NCI-H2081 treated with DMSO at 0.1 percent for 48 hours (cell line): ENCODE results near the gene MICU1.

Experiments
- DNase-seq: peaks from one replicate; lab custom pipeline; 2025; lab: John Stamatoyannopoulos, UW

MICU1 gene

GRCh38 chr10:72626444-72626754, 520 bp upstream of the MICU1 start:
- no peak for DNase-seq

DNA sequence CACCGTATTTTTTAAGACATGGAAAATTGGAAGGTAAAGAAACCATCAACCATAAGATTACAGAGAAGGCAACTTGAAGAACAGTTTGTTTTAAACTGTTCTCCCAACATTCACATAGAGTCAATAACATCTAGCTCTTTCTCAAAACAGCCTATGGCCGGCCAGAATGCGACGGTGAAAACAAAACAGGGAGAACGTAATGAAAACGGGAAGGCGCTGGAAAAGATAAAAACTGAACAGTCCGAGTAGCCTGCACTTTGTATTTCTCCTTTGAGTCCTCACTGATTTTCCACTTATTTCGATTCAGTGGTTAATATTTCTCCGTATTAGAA, 637 bp downstream of the MICU1 start:
- no peak for DNase-seq

DNA sequence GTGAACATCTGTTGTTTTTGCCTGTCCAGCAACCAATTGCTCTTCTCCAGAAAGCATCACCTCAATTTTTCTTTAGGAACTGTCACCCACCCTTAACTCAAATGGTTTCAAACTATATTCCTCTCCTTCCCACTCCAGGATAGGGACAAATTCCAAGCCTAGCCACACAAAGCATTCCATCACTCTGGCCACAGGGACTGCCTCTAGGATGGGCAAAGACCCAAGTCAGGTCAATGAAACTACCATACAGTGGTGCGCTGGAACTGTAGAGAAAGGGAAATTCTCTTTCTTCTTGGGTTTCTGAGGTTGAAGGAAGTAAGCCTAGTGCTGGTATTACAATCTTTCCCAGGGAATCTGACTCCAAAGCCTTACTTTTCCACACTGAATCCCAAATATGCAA, 3.6 kb downstream of the MICU1 start:
- no peak for DNase-seq

GRCh38 chr10:72616716-72617115, 9.2 kb downstream of the MICU1 start:
- no peak for DNase-seq

GRCh38 chr10:72615970-72616369, 9.9 kb downstream of the MICU1 start:
- no peak for DNase-seq

DNA sequence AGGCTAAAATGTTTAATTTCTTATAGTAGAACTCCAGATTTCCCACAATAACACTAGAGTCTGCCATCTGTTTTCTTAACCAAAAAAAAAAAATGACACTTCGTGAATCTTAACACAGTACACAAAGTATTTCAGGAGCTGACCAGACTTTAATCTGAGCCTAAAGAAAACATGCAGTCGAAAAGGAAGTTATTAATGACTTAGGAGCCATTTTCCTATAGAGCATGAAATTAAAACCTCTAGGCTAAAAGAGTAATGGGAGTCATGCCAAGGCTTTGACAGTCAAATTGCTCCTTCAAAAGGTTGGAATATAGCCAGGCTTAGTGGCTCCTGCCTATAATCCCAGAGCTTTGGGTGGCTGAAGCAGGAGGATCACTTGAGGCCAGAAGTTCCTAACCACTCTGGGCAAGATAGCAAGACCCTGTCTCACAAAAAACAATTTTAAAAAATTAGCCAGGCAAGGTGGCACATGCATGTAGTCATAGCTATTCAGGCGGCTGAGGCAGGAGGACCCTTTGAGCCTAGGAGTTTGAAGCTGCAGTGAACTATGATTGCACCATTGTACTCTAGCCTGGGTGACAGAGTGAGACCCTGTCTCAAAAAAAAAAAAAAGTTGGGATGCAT, 13.6 kb downstream of the MICU1 start:
- peak; percentile 65 for DNase-seq

DNA sequence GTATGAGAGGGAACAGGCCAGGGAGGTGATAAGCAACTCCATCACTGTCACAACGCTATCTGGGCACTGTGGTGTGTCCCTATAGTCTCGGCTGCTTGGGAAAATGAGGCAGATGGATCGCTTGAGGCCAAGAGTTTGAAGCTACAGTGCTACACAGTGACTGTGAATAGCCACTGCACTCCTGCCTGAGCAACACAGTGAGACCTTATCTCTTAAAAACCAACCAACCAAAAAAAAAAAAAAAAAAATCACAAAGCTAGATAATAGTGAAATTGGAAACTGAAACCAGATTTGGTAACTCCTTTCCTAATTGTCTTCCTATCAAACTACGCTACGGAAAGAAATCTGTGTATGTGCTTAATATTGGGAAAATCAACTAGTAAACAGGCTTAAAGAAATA, 14.1 kb downstream of the MICU1 start:
- DNase-seq: no peak

DNA sequence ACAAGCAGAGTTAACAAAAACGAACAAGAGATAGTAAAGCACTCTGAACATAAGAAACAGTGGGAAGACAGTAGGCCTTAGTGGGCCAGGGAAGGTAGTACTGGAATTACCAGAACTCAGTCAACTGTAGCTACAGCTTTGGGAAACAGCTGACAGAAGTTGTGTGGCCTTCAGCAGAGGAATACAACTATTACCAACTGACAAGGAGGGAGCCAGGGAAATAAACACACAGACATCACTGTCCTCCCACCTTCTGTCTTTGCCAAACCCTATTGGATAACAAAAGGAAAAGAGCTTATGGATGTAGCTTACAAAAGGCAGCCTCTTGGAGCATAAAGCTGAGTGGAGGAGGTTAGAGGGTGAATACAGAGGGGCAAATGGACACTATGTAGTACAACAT, 15.4 kb downstream of the MICU1 start:
- no peak for DNase-seq

- no peak for DNase-seq
Observed at GRCh38 chr10:72605122-72605521, 20.8 kb downstream of the MICU1 start.

DNA sequence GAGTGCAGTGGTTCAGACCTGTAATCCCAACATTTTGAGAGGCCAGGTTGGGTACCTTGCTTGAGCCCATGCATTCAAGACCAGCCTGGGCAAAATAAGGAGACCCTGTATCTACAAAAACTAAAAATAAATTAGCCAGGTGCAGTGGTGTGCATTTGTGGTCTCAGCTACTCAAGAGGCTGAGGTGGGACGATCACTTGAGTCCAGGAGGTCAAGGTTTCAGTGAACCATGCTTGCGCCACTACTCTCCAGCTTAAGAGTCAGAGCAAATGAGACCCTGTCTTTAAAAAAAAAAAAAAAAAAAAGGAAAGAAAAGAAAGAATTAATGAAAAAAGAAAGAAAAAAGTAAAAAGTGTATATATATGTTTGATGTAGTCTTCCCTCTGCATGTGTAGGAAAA, 24.7 kb downstream of the MICU1 start:
- no peak for DNase-seq

DNA sequence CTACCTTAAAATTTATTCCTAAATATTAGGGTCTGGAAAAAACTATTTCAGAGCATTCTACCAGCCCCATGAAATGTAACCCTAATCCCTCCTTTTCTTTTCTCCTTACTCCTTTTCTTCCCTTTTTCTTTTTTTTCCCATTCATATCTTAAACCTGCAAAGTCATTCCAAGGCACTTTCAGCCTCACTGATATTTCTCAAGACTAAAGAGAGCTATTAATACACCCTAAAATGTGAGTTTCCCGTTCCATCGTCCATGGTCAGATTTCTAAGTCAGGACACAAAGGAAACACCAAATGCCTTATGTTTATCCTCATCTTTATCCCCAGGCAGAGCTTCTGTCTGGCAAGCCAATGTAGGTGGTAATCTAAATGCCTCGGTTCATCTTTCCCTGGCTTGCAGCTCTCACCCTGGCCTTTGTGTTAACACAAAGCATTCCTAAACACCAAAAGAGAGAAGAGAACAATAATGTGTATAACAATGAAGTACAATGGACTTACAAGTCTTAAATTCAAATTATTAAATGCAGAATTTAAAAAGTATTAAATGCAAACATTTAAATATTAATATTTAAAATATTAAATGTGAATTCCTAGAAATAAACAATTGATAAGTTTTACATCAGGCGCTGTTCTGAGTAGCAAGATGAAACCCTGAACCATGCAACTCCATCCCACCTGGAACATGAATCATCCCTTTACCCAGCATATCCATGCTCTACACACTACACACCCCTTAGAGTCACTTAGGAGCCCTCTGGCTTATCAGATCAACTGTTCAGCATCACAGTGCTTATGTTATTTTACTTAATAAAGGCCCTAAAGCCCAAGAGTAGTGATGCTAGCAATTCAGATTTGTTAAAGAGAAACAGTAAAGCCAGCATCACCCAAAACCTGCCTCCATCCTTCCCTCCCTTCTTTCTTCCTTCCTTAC, 26.8 kb downstream of the MICU1 start:
- DNase-seq: no peak

GRCh38 chr10:72597897-72598296, 28.0 kb downstream of the MICU1 start:
- no peak for DNase-seq

- no peak for DNase-seq
Observed at GRCh38 chr10:72595436-72595835, 30.4 kb downstream of the MICU1 start.

DNA sequence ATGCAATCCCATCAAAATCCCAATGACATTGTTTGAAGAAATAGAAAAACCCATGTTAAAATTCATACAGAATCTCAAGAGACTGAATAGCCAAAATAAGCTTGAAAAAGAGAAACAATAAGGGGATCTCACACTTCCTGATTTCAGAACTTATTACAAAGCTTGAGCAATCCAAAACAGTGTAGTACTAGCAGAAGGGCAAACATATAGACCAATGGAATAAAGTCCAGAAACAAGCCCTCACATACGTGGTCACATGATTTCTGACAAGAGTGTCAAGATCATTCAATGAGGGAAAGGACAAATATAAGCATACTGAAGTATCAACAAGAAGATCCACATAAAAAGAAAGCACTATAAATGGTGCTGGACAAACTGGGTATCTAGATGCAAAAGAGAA, 31.9 kb downstream of the MICU1 start:
- DNase-seq: no peak

DNA sequence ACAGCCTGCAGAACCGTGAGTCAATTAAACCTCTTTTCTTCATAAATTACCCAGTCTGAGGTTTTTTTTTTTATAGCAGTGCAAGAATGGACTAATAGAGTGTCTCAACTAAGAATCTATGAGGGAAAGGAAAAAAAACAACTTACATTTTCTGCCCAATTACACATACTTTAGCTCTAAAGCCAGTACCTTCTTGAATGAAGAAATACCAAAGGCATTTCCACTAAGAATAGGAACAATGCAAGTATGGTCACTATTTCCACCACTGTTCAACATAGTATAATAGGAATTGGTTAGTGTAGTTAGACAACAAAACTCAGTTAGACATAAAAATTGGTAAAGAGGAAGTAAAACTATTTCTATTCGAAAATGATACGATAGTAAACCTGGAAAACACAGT, 37.6 kb downstream of the MICU1 start:
- no peak for DNase-seq

DNA sequence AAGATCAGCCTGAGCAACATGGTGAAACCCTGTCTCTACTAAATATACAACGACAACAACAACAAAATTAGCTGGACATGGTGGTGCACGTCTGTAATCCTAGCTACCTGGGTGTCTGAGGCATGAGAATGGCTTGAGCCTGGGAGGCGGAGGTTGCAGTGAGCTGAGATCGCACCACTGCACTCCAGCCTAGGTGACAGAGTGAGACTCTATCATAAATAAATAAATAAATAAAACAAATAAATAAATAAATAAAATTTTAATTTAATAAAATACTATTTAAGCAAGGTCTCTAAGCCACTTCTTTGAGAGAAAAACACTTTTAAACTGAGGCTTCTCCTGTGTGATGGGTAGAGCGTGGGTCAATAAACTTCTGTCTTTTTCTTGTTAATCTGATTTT, 38.3 kb downstream of the MICU1 start:
- DNase-seq: no peak

- DNase-seq: no peak
Observed at GRCh38 chr10:72574636-72575035, 51.2 kb downstream of the MICU1 start.

DNA sequence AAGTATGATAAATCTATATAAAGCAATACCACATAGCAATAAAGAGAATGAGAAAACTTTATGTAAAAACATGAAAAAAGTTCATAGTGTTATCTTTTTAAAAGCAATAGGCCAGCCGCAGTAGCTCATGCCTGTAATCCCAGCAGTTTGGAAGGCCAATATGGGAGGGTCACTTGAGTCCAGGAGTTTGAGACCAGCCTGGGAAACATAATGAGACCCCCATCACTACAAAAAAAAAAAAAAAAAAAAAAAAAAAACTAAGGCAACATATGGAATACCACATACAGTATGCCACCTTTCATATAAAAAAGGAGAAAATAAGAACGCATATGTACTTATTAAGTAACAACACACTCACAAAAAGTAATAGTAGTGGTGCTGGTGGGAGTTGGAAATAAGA, 52.8 kb downstream of the MICU1 start:
- DNase-seq: no peak

GRCh38 chr10:72567889-72568640, 57.8 kb downstream of the MICU1 start:
- no peak for DNase-seq

- no peak for DNase-seq
Observed at GRCh38 chr10:72567421-72567820, 58.5 kb downstream of the MICU1 start.

DNA sequence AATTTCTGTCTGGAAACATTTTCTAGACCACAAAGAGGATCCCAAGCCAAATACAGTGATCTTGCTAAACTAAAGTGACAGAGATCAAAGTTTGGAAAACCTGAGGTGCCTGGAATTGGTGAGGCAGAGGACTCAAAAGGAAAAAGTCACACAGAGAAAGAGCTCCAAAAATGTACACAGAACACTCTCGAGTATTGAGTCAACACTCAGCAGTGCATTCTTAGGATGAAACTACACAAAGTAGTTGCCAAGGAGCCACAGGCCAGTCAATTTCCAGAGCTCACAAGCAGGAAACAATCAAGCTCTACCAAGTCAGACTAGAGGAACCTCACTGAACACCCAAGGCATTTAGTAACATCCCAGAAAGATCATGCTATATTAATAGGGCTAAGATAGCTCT, 61.3 kb downstream of the MICU1 start:
- no peak for DNase-seq

DNA sequence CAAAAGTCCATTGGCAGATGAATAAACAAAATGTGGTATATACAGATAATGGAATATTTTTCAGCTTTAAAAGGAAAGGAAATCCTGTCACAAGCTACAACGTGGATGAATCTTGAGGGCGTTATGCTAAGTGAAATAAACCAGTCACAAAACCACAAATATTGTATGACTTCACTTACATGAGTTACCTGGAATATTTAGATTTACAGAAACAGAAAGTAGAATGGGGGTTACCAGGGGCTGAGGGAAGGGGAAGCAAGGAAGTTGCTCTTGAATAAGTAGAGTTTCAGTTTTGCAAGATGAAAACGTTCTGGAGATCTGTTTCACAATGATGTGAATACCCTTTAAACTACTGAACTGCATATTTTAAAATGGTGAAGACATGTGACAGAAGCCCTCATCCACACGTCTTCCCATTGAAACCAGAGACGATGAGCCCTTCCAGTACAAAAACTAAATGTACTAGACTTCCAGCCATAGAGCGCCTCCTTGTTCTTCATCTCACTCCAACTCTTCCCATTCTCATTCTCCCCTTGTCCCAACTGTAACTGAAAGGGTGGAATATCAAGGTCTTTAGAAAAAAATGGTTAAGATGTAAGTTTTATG, 62.4 kb downstream of the MICU1 start:
- DNase-seq: no peak

DNA sequence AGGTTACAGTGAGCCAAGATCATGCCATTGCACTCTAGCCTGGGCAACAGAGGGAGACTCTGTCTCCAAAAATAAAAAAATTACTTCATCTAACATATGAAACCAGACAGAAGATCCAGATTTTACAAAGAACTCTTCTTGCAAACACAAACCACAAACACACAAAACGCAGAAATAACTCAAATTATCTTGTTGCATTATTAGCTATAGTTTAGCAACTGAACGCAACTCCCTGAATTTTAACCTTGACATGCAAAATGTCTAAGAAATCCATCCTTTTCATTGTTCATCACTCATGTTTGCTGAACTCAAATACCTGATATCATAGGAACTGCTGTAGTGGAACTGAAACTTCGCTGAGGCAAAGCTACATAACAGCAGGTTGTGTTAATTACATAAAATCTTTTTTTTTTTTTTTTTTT, 64.1 kb downstream of the MICU1 start:
- DNase-seq: no peak
